HFF-Myc (cell line): Measurements from ENCODE around the gene FAT3.

Experiments
- DNase-seq: peaks from one replicate; pipeline ENCODE4 v3.0.0-alpha.2; 2011; ENCODE audit warnings: low read depth; ENCODE audit errors: extremely low read depth
- H3K4me3 ChIP-seq: replicated peaks from 2 replicates; pipeline ENCODE4 v1.5.1; 2011; ENCODE audit warnings: low read depth, mild to moderate bottlenecking, control low read depth, low read length
- CTCF ChIP-seq: IDR thresholded peaks from 2 replicates; pipeline ENCODE4 v1.5.1; 2012; ENCODE audit warnings: mild to moderate bottlenecking, low read depth, low read length, control low read depth; ENCODE audit errors: missing control alignments

FAT3 gene

GRCh38 chr11:92249156-92249753, 24.6 kb downstream of the FAT3 start:
- TF ChIP-seq CTCF: no peak
- no peak for DNase-seq
- no peak overlapping the region for H3K4me3 ChIP-seq

GRCh38 chr11:92251980-92252379, 27.4 kb downstream of the FAT3 start:
- no peak for TF ChIP-seq CTCF
- H3K4me3 ChIP-seq: no peak overlapping the region
- no peak for DNase-seq

GRCh38 chr11:92253421-92253820, 28.8 kb downstream of the FAT3 start:
- H3K4me3 ChIP-seq: no peak overlapping the region
- TF ChIP-seq CTCF: no peak
- no peak for DNase-seq

- H3K4me3 ChIP-seq: no peak overlapping the region
- DNase-seq: no peak
- TF ChIP-seq CTCF: no peak
Observed at GRCh38 chr11:92253945-92254344, 29.3 kb downstream of the FAT3 start.

GRCh38 chr11:92257536-92257935, 32.9 kb downstream of the FAT3 start:
- TF ChIP-seq CTCF: no peak
- no peak for DNase-seq
- no peak overlapping the region for H3K4me3 ChIP-seq

GRCh38 chr11:92259861-92260260, 35.2 kb downstream of the FAT3 start:
- TF ChIP-seq CTCF: no peak
- no peak for DNase-seq
- no peak overlapping the region for H3K4me3 ChIP-seq

- TF ChIP-seq CTCF: no peak
- no peak for DNase-seq
- no peak overlapping the region for H3K4me3 ChIP-seq
Observed at GRCh38 chr11:92264350-92264749, 39.7 kb downstream of the FAT3 start.
